Suprapubic skin (tissue), 4 donors: ENCODE results near the gene TRO. TPM values are rescaled to one million over a fixed set of nuclear protein-coding genes. Genes with fewer than 3 reads are reported as not detected.

ENCODE experiments used
- DNase-seq, 2 donors: peaks; one replicate each; pipeline ENCODE4 v3.0.0-alpha.2; 2019; ENCODE audit warnings: low spot score in 2 of 2
- H3K27ac ChIP-seq: fragments of 200-600 bp; sonication (generic); one replicate; pipeline ENCODE4 v1.5.1; 2019
- H3K27me3 ChIP-seq: fragments of 200-600 bp; sonication (generic); one replicate; pipeline ENCODE4 v1.5.1; 2019
- H3K36me3 ChIP-seq: fragments of 200-600 bp; sonication (generic); one replicate; pipeline ENCODE4 v1.5.1; 2019
- H3K4me1 ChIP-seq: fragments of 200-600 bp; sonication (generic); one replicate; pipeline ENCODE4 v1.5.1; 2019
- H3K4me3 ChIP-seq: fragments of 200-600 bp; sonication (generic); one replicate; pipeline ENCODE4 v1.5.1; 2019; ENCODE audit warnings: mild to moderate bottlenecking
- H3K9me3 ChIP-seq: fragments of 200-600 bp; sonication (generic); one replicate; pipeline ENCODE4 v1.5.1; 2019
- CTCF ChIP-seq, 2 donors: fragments of 200-600 bp in 1 of 2; fragments of 450-650 bp in 1 of 2; sonication (generic) in 1 of 2; IDR thresholded peaks; one replicate each; pipeline ENCODE4 v1.5.1; 2016 to 2019; ENCODE audit warnings: antibody characterized with exemption in 2 of 2, mild to moderate bottlenecking in 1 of 2, moderate library complexity in 1 of 2
- EP300 ChIP-seq: sonication (generic); formaldehyde crosslinking; IDR thresholded peaks from one replicate; pipeline ENCODE4 v1.6.1; 2017; ENCODE audit warnings: antibody characterized with exemption
- POLR2A ChIP-seq, 2 donors: fragments of 450-650 bp; IDR thresholded peaks; one replicate each; pipeline ENCODE4 v1.6.1; 2017; ENCODE audit warnings: antibody characterized with exemption in 2 of 2, mild to moderate bottlenecking in 2 of 2, moderate library complexity in 2 of 2
- POLR2AphosphoS5 ChIP-seq, 3 donors: sonication (generic); formaldehyde crosslinking; IDR thresholded peaks; one replicate each; pipeline ENCODE4 v1.6.1; 2017; ENCODE audit warnings: antibody characterized with exemption in 3 of 3
- WGBS: methylation state at CpG from one replicate; pipeline ENCODE4 v1.1.5; 2018; 5-methylcytosine and 5-hydroxymethylcytosine counted together
- total RNA-seq, 4 donors: library from RNA; depleted of rRNA; stranded (reverse); fragments of >200 nt; gene quantifications; one replicate each; pipeline ENCODE4 v1.1.0, GENCODE V29; 2016

The TRO gene
- total RNA-seq, 4 donors from 2014 or later = 1.0 to 3.6 (median 3.4) TPM

DNA sequence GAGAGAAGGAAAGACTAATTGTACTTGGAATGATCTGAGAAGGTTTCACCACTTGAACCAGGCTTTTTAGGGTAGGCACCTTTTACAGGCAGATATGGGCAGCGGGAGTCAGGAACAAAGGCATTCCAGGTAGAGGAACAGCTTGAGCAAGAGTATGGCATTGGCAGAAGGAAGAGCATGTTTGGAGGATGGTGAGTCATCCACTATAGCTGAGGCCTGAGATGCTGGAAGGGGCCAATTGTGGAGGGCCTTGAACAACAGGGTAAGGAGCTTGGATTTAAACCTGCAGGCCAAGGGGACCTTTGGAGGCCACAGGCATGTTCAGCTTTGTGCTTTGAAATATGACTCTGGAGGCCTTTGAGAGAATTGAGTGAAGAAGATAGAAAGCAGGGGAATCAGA, 41.1 kb downstream of the TRO start:
- H3K4me3 ChIP-seq = no peak overlapping the region
- H3K4me1 ChIP-seq = no peaks in the 10 kb centered on the region
- TF ChIP-seq EP300 (no peak), POLR2A (IDR thresholded peaks at IDR 0.05) (no peak), CTCF (IDR thresholded peaks at IDR 0.05) (no peak), POLR2AphosphoS5 (IDR thresholded peaks at IDR 0.05) (no peak)
- no peak overlapping the region for H3K27ac ChIP-seq
- no peaks in the 10 kb centered on the region for H3K27me3 ChIP-seq
- H3K36me3 ChIP-seq = no peaks in the 10 kb centered on the region
- DNase-seq = no peak
- no peaks in the 10 kb centered on the region for H3K9me3 ChIP-seq
- WGBS = 80% methylated on average over 1 of the region's 1 CpG

- WGBS = 56% methylated on average over 4 of the region's 4 CpGs
- no peaks in the 10 kb centered on the region for H3K36me3 ChIP-seq
- DNase-seq = no peak
- H3K27ac ChIP-seq = no peak overlapping the region
- H3K4me3 ChIP-seq = no peak overlapping the region
- TF ChIP-seq CTCF (IDR thresholded peaks at IDR 0.05) (no peak), EP300 (no peak), POLR2A (IDR thresholded peaks at IDR 0.05) (no peak), POLR2AphosphoS5 (IDR thresholded peaks at IDR 0.05) (no peak)
- H3K9me3 ChIP-seq = no peaks in the 10 kb centered on the region
- no peaks in the 10 kb centered on the region for H3K27me3 ChIP-seq
- H3K4me1 ChIP-seq = no peaks in the 10 kb centered on the region
Observed at GRCh38 chrX:54964766-54965497, 44.3 kb downstream of the TRO start.

- H3K4me1 ChIP-seq = no peaks in the 10 kb centered on the region
- TF ChIP-seq POLR2A (IDR thresholded peaks at IDR 0.05) (no peak), EP300 (no peak), POLR2AphosphoS5 (IDR thresholded peaks at IDR 0.05) (no peak), CTCF (IDR thresholded peaks at IDR 0.05) (no peak)
- no peak overlapping the region for H3K27ac ChIP-seq
- no peaks in the 10 kb centered on the region for H3K27me3 ChIP-seq
- H3K4me3 ChIP-seq = no peak overlapping the region
- H3K9me3 ChIP-seq = no peaks in the 10 kb centered on the region
- H3K36me3 ChIP-seq = no peaks in the 10 kb centered on the region
- DNase-seq = no peak
- 69% methylated on average over 4 of the region's 4 CpGs for WGBS
Observed at GRCh38 chrX:54977387-54977786, 56.8 kb downstream of the TRO start.

- Histone ChIP-seq H3K4me1 (no peaks in the 10 kb centered on the region), H3K36me3 (no peaks in the 10 kb centered on the region), H3K27me3 (no peaks in the 10 kb centered on the region), H3K4me3 (no peak overlapping the region), H3K9me3 (no peaks in the 10 kb centered on the region), H3K27ac (no peak overlapping the region)
- no peak for TF ChIP-seq CTCF (IDR thresholded peaks at IDR 0.05)
- no peak for TF ChIP-seq POLR2AphosphoS5 (IDR thresholded peaks at IDR 0.05)
- DNase-seq = no peak
Observed at GRCh38 chrX:54978448-54978847, 57.8 kb downstream of the TRO start.

DNA sequence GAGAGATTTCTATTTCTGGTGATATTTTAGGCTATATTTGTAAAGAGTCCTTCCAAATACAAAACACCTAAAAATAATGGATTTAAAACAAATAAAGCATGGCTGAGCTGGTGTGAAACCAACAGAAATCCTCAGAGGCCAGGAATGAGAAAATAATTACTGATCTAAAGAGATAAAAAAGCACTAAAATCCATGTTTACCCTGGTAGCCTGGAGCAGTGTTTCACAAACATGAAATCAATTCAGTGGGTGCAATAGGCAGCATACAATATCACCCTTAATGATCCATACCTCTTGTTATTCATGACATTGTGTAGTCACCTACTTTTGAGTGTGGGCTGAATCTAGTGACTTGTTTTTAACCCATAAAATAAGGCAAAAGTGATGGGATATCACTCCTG, 58.8 kb downstream of the TRO start:
- H3K27ac ChIP-seq = no peak overlapping the region
- H3K36me3 ChIP-seq = no peaks in the 10 kb centered on the region
- H3K4me1 ChIP-seq = no peaks in the 10 kb centered on the region
- no peaks in the 10 kb centered on the region for H3K9me3 ChIP-seq
- no peaks in the 10 kb centered on the region for H3K27me3 ChIP-seq
- DNase-seq = no peak
- TF ChIP-seq CTCF (IDR thresholded peaks at IDR 0.05) (no peak), POLR2A (IDR thresholded peaks at IDR 0.05) (no peak), POLR2AphosphoS5 (IDR thresholded peaks at IDR 0.05) (no peak), EP300 (no peak)
- H3K4me3 ChIP-seq = no peak overlapping the region
